HG02981 (cell line): ENCODE results near the gene ZFP62.
"Not testable (repeated sequence)": the region's sequence is repeated elsewhere in the genome, so short reads cannot be mapped to it uniquely, and the experiment has no call there.

Experiments used
- ATAC-seq: cut with Tn5 transposase; IDR thresholded peaks from one replicate; pipeline ENCODE4 v1.9.1; 2021; ENCODE audit warnings: mild to moderate bottlenecking, moderate library complexity; ENCODE audit not compliant: unreplicated experiment

The ZFP62 gene

DNA sequence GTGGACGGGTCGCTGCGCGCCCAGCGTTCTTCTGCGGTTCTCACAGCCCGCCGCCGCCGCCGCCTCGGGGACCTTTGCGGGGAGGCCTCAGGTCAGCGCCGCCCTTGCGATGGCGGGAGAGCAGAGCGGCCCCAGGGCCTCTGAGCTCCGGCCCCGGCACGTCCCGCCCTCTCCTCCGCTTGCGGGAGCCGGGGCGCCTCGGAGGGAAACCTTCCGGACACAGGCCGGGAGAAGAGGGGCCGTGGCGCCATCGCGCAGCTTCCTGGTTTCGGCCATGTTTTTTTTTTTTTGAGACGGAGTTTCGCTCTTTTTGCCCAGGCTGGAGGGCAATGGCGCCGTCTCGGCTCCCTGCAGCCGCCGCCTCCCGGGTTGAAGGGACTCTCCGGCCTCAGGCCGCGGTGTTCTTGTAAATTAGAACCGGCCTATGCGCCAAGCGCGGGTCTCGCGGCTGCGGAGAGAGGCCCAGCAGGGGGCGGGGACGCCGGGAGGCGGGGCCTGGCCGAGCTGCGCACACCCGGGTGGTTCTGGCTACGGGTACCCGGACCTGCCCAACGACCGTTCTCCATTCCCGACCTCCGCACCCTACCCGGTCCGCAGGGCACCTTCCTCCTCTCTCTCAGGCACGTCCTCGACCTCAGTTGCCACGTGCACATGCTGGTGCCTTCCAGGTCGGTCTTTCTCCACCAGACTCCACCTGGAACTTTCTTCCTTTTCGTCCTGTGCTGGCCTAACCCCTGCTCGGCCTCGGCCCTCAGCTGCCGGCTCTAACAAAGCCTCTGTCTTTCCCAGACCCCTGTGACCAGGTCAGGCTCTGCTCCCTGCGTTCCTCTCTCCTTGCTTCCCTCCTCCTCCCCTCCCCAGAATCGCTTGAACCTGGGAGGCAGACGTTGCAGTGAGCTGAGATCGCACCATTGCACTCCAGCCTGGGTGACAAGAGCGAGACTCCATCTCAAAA lies 29.7 kb downstream of the ZFP62 start:
- peak; percentile 62 for ATAC-seq

DNA sequence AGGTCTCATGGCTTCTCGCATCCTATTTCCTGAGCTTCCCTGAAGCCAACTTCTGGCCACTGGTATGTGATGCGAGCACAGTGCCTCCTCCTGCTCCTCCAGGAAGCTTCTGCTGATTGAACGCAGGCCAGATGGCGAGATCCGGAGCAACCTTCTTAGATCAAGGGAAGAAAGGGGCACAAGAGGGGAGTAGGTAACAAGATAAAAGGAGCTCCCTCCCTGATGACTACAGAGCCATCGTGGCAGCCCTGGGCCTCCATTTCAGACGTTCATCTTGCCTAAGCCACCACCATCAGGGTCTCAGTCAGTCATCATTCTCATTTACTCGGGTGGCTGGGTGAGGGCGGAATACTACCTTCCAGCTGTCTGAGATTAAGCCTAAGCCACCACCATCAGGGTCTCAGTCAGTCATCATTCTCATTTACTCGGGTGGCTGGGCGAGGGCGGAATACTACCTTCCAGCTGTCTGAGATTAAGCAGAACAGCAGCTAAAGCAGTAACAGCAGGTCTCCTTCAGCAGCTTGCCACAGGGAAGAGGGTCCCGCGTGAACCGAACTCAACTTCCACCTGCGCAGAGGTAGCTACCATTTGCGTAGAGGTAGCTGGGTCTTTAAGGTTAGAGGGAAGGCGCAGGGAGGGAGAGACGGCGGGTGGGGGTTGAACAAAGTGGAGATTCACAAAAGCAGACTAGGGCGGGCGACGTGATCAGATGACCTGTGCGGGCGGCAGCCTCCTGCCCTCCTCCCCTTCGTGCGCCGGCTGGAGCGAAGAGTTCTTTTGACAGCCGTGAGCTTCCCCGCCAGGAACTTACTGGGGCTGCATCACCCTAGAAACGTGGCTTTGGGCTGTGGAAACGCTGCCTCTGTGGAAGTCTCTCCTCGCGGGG lies 30.6 kb downstream of the ZFP62 start:
- ATAC-seq: peak; percentile 44

DNA sequence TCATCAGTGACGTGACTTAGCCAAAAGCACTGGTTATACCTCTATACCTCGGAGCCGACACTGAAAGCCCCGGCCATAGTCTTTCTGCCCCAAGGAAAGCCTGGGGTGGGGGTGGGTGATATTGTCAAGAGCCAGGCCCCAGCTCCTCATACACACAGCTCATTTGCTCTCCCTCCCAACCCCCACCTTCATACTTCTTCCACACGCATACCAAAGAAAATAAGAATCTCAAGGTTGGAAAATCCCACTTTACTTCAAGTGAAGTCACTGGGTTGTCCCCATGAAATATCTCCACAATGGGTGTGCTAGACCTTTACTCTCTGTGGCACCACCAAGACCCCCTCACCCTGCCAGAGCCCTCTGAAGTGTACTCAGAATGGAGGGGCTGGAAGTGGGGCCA lies 31.4 kb downstream of the ZFP62 start:
- ATAC-seq: no peak

DNA sequence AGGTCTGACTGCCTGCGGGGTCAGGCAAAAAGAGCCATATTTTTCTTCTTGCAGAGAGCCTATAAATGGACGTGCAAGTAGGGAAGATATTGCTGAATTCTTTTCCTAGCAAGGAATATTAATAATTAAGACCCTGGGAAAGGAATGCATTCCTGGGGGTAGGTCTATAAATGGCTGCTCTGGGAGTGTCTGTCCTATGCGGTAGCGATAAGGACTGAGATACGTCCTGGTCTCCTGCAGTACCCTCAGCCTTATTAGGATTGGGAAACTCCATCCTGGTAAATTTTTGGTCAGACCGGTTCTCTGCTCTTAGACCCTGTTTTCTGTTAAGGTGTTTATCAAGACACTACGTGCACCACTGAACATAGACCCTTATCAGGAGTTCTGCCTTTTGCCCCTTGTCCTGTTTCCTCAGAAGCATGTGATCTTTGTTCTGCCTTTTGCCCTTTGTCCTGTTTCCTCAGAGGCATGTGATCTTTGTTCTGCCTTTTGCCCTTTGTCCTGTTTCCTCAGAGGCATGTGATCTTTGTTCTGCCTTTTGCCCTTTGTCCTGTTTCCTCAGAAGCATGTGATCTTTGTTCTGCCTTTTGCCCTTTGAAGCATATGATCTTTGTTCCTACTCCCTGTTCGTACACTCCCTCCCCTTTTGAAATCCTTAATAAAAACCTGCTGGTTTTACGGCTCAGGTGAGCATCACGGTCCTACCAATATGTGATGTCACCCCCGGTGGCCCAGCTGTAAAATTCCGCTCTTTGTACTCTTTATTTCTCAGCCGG lies 32.1 kb downstream of the ZFP62 start:
- ATAC-seq: not testable (repeated sequence)

DNA sequence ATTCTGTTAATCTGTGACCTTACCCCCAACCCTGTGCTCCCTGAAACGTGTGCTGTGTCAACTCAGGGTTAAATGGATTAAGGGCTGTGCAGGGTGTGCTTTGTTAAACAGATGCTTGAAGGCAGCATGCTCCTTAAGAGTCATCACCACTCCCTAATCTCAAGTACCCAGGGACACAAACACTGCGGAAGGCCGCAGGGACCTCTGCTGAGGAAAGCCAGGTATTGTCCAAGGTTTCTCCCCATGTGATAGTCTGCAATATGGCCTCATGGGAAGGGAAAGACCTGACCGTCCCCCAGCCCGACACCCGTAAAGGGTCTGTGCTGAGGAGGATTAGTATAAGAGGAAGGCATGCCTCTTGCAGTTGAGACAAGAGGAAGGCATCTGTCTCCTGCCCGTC lies 33.7 kb downstream of the ZFP62 start:
- not testable (repeated sequence) for ATAC-seq

DNA sequence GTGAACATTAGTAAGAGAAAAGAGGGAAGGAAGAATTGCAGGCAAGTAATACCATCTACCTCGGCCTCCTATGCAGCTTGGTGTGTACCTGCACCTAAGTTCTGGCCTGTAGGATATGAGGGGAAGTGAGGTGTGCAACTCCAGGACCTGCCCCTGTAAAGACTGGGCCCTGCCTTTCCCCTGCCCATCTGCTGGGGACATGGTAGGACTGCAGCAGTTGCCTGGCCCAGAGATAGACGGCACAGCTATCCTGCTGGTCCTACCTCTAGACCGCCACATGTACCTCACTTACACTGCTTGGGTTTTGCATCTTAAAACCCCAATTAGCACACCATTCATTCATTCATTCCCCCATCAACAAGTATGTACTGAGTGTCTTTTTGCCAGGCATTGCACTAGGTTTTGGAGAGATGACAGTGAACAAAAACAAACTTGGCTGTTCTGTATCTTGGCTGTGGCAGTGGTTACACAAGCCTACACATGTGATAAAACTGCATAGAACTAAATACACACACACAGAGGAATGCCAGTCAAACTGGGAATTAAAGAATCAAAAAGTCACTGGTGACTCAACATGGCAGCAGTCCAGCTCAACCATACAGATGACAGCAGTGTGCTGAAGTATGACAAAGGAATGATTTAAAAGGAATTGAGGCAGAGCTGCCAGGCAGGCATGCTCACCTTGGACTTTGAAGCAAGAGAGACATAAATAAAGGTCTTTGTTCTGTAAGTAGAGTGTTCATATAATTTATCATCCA lies 35.1 kb downstream of the ZFP62 start:
- ATAC-seq: no peak

DNA sequence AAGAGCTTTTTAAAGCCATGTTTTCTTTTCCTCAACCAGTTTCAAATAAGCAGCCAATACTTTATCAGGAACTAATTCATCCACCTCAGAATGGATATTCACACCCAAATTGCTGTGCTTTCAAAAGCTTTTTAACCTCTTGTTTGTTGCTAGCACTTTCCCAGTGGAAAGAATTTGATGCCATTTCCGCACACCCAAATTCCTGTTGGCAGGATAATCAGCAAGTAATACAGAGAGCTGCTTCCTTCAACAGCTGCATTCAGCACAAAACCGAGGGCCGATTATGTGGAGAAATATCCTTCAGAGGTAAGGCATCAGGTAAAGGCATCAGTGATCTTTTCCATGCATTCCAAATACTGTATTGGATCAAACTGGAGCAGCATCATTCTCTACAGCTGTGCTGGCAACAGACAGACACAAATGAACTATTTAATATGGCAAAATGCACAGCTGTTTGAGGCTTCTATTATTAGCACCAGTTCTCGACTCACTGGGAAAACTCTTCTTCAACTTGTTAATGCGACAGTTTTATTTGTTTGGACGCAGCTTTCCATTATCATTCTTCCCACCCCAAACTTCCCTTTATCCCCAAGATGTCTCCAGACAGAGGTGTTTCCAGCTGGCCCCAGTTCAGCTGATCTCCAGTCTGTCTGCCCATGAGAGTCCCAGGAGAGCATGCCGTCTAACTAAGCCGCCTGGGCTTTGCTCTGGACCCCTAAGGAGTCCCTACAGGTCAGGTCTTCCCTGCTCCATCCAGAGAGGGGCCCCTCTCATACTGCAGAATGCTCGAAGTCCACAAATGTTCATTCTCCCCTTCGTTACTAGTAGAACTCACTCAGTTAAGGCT lies 36.2 kb downstream of the ZFP62 start:
- no peak for ATAC-seq

DNA sequence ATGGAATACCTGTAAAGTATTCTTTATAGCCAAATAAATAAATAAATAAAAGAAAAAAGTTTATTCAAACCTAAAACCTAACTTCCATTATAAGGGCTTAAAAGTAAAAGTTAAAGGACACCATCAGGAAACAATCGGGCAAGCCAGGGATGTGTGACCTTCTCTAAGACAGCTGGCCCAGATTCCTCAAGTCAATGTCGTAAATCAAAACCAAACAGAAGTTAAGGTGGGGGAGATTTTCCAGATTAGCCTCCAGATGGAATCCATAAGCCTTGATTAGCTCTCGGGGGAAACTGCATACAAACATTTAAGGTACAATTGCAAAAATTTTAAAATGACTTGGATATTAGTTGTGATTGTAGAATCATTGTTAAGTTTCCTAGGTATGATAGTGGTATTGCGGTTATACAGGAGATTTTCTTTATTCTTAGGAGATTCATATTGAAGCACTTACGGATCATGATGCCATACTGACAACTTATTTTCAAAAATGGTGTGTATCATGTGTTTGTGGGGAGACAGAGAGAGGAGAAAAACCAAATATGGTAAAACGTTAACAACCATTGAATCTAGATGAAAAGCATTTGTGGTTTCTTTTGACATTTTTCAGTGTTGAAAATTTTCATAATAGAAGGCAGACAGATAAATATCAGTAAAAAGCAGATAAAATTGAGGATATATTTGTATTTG lies 37.0 kb downstream of the ZFP62 start:
- no peak for ATAC-seq

DNA sequence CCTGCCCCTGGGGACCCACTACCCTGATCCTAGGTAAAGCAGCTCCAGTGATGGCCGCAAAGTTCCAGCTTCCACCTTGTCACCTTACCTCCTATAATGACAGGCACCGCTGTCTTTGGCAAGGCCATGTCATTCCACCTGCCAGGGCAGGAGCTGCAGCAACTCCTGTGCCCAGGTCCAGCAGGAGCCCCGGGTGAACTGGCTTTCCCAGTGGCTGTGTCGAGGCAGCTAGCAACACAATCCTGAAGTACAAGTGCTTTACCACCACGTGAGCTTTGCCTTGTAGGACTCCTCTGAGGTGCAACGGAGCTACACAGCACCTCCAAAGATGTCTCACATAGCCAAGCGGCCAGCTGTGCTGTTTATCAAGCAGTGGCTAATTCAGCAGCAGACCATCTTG lies 37.7 kb downstream of the ZFP62 start:
- no peak for ATAC-seq

DNA sequence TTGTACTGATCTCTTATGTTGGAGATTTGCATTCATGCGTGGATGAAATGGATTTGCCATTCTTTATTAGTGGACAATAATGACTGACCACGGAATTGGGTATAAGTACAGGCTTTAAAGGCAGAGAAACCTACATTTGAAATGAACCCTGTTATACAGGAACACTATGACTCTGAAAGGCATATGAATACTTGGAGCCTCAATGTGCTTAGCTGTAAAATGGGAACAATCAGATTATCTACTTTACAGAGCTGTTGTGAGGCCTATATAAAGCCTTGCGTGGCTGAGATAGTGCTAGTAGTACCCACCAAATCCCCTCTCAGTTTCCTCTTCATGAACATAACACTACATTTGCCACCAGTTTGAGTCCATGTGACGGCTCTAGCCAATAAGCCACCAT lies 39.5 kb downstream of the ZFP62 start:
- no peak for ATAC-seq

DNA sequence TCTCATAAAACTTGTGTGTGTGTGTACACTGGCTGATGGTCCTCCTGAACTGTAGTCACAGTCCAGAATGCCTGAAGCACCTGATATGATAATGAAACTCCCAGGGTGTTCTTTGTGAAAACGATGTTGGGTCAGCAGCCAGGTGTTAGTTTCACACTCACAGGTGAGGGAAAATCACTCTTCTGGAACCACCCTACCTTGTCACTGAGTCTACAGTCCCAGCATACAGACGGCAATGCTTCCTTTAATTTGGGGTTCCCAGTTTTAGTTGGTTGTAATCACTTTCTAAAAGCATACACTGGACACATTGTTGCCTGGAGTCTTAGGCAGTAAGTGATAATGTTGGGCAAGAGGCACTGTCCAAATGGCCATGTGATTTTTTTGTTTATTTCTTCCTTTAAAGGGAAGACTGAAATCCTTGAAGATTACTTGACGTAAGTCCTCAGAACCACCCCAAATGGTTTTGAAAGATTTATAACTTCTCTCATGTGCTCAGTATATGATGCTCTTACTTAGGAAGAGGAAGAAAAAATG lies 40.2 kb downstream of the ZFP62 start:
- ATAC-seq: peak; percentile 45

DNA sequence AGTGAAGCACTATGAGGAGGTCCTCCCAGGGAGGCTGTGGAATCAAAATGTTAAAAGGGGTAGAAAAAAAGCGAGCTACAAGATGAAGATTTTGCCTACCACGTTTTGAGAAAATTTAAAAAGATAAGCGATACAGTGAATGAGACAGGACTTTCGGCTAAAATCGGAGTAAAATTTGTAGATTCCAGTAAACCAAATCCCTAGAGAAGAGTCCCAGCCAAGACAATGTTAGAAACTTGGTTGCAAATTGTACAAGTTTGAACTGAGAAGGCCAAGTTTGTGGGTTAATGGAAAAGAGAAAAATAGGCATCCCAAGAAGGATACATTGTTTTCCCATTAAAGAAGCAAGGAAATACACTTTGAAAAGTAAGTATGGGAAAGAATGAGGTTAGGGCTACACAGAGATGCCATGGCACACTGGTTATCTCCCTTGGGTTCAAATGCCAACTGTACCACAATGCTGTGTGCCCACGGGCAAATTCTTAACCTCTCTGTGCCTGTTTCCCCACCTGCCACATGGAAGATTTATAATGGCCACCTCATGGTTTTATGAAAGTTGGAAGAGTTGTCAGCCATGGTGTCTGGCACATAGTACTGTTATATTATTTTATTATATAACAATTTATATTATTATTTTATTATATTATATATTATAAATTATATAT lies 42.3 kb downstream of the ZFP62 start:
- ATAC-seq: no peak

DNA sequence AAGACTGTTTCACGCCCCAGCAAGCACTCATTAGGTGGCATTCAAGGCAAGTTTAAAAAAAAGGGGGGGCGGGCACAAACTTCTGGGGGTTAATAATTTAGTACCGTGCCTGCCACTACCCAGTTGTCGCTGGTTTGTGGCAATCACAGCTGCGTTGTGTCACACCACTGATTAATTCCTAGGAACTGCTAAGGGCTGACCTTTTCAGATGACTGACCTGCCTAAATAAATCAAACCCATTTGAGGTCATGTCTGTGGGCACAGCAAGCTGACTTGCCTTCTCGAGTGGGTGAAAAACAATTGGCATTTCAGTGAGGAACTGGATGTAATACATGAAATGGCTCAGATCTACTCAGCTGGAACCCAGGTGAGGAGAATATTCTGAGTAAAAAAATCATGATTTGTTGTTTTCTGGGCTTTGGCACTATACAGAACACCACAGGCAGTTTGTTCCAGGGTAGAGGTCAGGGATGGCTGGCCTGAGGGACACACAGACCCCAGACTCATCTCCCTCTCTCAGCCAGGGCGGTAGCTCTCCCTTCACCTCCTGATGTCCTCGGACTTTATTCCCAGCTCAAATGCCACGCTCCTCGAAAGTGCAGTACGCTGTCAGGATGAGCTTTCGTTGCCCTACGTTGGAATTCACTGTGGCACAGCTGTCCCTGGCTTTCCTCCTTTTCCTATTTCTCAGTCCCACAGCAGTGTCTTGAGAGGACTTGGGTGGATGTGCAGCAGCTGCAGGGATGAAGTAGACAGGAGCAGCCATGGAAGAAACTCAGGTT lies 43.0 kb downstream of the ZFP62 start:
- ATAC-seq: no peak

DNA sequence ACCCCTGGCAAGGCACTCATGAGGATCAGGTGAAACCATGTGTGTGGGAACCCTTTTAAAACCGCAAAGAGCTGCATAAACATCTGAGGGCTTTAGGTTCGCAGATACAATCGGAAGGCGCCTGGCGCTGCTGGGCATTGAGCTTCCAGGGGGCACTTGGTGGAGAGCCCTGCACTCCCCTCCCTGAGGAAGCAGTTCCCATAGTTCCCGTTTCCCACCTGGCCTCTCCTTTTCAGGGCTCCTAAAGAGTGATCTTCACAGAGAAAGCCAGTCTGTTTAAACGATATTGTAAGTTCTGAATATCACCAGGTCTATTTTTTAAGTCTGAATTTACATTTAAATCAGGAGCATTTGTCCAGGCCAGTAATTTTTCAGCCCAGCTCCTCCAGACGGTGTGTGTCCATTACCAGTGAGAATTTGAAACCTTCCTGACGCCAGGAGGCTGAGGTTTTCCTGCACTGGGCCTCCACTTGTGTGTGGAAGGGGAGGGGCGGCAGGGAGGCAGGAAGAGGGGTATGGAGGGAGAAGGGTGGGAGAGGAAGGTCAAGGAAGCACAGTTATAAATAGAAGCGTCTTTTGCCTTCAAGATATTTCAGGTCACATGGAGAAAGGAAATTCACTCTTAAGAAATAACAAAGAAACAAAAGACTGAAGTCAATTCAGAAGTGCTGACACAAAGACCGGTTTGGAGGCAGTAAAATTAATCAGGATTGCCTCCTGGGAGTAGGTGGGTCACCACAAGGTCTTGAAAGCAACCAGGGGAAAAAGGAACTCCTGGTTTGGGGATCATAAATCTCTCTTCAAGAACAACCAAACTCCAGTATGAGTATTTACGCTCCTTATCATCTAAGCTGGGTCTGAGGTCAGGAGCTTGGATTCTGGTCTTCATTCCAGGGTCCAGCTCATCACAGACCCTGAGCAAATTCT lies 44.2 kb downstream of the ZFP62 start:
- ATAC-seq: no peak

DNA sequence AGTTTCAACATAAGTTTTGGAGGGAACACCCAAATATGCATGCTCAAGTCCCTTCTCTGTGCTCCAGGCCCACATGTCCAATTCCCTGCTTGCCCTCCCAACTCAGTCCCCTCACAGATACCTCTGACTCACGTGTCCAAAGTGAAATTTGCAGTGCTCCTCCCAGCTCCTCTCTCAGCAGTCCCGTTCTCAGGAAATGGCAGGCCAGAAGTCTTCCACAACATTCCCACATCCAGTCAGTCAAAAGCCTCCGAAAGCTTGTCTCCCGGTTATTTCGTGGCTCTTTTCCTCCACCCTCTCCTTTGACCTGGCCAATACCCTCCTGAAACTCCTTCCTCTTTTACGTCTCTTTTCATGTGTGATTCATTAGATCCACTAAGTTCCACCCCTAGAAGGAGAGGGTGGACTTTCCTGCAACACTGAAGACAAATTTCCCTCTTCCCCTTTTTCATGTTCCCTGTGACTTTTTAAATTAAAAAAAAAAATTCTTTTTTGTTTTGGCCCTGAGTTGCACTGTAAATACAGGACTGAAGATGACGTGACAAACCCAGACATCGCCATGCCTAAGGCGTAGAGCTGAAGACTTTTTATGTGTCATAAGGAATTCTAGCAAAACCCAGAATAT lies 45.7 kb downstream of the ZFP62 start:
- no peak for ATAC-seq

DNA sequence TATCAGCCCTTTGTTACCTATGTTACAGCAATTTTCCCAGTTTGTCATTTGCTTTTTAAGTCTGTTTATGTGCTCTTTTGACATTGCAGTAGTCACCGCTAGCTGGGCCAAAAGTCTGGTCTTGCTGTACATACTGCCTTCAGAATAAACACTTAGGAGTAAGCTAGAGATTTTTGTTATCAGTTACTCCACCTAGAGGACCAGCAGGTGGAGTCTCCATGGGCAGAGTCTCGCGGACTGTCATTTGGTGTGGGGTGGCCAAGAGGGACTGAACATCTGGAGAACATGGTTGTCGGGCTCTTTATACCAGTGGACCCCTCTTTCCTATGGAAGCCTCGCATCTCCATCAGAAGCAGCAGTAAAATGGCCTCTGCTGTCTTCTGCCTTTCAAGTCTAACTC lies 47.7 kb downstream of the ZFP62 start:
- ATAC-seq: no peak
